ENCODE results near the gene TSEN34. TPM values are rescaled to one million over a fixed set of nuclear protein-coding genes. Genes with fewer than 3 reads are reported as not detected.

The TSEN34 gene
- total and polyA plus RNA-seq, 7 donors = 15.5 to 44.6 (median 20.2) TPM

GRCh38 chr19:54173951-54174834, 16.9 kb upstream of the TSEN34 start:
- peaks cover 0 to 18% (median 8%) of the 10 kb centered on the region in 3 donors for H3K27me3 ChIP-seq (ENCODE audit: insufficient read depth in 3 of 3, low read length in 2 of 3)
- 61 to 67% (median 63%) methylated on average over 24 to 25 of the region's 25 CpGs for WGBS, 3 donors
- ATAC-seq (no peak), DNase-seq (no peak)
- H3K4me1 ChIP-seq = no peaks in the 10 kb centered on the region
- no peak overlapping the region for H3K27ac ChIP-seq
- intact Hi-C loops (cut with DNase I) = no loop called here
- TF ChIP-seq CTCF (IDR thresholded peaks at IDR 0.05) = no peak
- H3K4me3 ChIP-seq = no peak overlapping the region
- H3K9me3 ChIP-seq = no peaks in the 10 kb centered on the region
- no peaks in the 10 kb centered on the region for H3K36me3 ChIP-seq (ENCODE audit: insufficient read depth in 1 of 2, low read depth in 1 of 2)

DNA sequence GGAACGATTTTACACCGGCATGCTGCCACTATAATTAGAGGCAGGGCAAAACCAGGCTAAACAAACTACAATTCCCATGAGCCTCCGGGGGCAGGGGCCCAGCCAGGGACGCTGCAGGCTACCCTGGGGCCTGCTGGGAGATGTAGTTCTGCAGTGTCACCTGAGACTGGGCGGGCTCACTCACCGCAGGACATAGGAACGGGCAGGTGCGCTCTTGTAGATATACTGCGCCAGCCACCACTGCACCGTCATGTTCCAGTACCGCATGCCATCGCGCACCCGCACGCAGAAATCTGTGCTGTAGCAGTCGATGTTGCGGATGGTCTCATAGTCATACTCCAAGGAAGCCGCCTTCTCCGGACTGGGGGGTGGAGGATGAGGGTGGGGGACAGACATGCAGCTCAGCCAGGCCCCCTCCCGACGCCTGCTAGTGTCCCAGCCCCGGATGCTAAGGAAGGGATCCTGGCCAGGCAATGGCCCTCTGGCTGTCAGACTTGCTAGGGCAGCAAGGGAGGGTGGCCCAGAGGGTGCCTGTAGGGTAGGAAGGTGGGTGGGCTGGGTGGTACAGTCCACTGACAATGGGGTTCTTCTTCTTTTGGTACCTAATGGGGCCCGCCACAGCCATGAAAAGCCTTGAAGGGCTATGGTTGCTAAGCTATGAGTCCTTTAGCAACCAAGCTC, 12.4 kb upstream of the TSEN34 start:
- TF ChIP-seq CTCF (IDR thresholded peaks at IDR 0.05) = no peak
- DNase-seq (peak in 1 of 2 donors; percentile 23), ATAC-seq (peak; percentile 79 to 98 (median 92))
- 70 to 74% (median 72%) methylated on average over 23 of the region's 23 CpGs for WGBS, 3 donors
- Histone ChIP-seq H3K27ac (no peak overlapping the region), H3K4me3 (no peak overlapping the region), H3K36me3 (ENCODE audit: insufficient read depth in 1 of 2, low read depth in 1 of 2) (peaks cover 0 to 7% of the 10 kb centered on the region in 2 donors), H3K27me3 (ENCODE audit: insufficient read depth in 3 of 3, low read length in 2 of 3) (peaks cover 0 to 5% (median 3%) of the 10 kb centered on the region in 3 donors), H3K4me1 (no peaks in the 10 kb centered on the region), H3K9me3 (no peaks in the 10 kb centered on the region)
- intact Hi-C loops (cut with DNase I) = no loop called here

DNA sequence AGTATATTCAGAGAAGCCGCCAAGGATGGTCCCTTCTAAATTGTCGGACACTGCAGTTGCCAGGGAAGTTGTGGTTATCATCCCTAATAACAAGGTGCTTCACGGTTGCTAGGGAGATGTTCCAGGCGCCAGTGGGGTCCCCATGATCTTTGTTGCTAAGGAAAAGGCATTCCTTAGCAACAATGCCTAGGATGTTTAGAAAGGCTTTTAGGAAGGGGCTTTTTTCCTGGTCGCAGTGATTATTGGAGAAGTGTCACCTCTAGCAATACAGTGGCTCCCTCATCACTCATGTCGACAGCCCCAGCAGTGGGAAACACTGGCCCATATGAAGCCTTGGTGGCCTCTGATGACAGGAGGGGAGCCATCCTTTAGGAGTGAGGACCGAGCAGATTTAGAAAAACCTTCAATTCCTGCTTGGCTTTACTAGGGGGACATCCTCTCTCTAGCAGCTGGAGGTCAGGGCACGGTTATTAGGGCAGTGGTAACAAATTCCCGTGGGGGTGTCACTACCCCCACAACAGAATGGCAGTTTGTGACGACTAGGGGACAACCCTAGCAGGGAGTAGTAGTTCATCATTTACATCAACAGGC, 11.8 kb upstream of the TSEN34 start:
- no peak for ATAC-seq
- Histone ChIP-seq H3K36me3 (ENCODE audit: insufficient read depth in 1 of 2, low read depth in 1 of 2) (peaks cover 0 to 7% of the 10 kb centered on the region in 2 donors), H3K9me3 (no peaks in the 10 kb centered on the region), H3K27ac (no peak overlapping the region), H3K4me3 (no peak overlapping the region), H3K4me1 (no peaks in the 10 kb centered on the region), H3K27me3 (ENCODE audit: insufficient read depth in 3 of 3, low read length in 2 of 3) (no peaks in the 10 kb centered on the region)
- 72 to 79% (median 76%) methylated on average over 10 of the region's 10 CpGs for WGBS, 3 donors
- no peak for DNase-seq
- intact Hi-C loops (cut with DNase I) = no loop called here
- no peak for TF ChIP-seq CTCF (IDR thresholded peaks at IDR 0.05)

DNA sequence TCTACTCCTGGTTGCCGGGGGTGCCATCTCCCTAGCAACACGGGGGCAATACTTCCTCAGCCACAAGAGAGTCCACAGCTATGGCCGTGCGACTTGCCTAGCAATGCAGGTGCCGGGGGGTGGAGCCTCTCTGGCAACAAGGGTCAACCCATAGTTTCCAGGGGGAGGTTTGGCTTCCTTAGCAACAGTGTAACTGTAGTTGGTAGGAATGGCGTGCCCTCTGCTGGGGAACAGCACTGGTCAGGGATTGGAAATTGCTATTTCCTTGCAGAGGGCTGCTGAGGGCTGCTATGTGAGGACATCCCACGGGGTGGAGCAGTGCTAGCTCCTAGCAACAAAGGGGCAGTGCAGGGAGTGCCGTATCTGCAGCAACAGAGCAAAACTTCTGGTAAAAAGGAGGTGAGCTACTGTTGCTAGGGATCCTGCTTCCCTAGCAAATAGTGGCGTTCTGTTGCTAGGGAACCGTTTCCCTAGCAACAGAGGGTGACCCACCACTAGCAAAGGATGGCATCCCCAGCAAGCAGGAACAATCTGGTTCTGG, 11.1 kb upstream of the TSEN34 start:
- intact Hi-C loops (cut with DNase I) = no loop called here

More for the DNA sequence above, 11.1 kb upstream of the TSEN34 start:
- WGBS, 3 donors = 53 to 58% (median 54%) methylated on average over 10 of the region's 10 CpGs
- no peak for DNase-seq
- H3K4me1 ChIP-seq = no peaks in the 10 kb centered on the region
- no peak for ATAC-seq
- TF ChIP-seq CTCF (IDR thresholded peaks at IDR 0.05) = no peak
- H3K27me3 ChIP-seq (ENCODE audit: insufficient read depth in 3 of 3, low read length in 2 of 3) = no peaks in the 10 kb centered on the region
- H3K27ac ChIP-seq = no peak overlapping the region
- H3K9me3 ChIP-seq = no peaks in the 10 kb centered on the region
- H3K36me3 ChIP-seq (ENCODE audit: insufficient read depth in 1 of 2, low read depth in 1 of 2) = peaks cover 0 to 7% of the 10 kb centered on the region in 2 donors
- no peak overlapping the region for H3K4me3 ChIP-seq
